Hematopoietic multipotent progenitor cell treated with erythropoietin and hydrocortisone succinate and interleukin-3 and kit ligand, for 4 days (in vitro differentiated cells): ENCODE results near the gene RAD51B.

Experiments
- DNase-seq: peaks from one replicate; pipeline ENCODE4 v3.0.0-alpha.2; 2015

Gene RAD51B

GRCh38 chr14:67908052-67908754, 88.6 kb downstream of the RAD51B start:
- no peak for DNase-seq

DNA sequence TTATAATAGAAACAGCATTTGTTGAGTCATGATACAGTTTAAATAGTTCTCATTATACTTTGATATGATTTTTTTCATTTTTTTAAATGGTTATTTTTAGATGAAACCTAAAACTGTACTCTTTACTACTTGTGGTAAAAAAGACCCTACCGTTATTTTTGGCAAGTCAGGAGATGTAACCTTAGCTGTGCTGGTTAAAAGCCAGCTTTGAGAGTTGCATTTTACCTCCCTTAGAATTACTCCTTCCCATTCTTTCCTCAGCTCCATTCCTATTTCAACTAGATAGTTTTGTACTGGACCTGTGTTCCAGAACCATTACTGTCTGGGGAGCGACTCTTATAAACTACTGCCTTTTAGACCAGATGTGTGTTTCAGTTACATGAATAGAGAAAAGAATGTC, 92.0 kb downstream of the RAD51B start:
- DNase-seq = no peak

DNA sequence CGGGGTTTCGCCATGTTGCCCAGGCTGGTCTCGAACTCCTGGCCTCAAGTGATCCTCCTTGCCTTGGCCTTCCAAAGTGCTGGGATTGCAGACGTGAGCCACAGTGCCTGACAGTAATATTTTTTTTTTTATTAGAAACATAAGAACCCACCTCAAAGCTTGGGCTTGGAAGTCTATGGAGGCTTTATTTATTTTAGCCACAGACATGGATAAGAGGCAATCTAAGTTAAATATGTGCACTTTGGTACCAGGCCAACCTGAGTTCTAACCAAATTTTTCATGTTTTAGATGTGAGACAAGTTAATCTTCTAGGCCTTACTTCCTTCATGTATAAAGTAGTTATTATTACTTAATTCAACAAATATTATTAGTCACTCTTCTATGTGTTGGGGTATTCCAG, 96.9 kb downstream of the RAD51B start:
- no peak for DNase-seq

GRCh38 chr14:67917006-67917405, 97.4 kb downstream of the RAD51B start:
- DNase-seq = no peak

DNA sequence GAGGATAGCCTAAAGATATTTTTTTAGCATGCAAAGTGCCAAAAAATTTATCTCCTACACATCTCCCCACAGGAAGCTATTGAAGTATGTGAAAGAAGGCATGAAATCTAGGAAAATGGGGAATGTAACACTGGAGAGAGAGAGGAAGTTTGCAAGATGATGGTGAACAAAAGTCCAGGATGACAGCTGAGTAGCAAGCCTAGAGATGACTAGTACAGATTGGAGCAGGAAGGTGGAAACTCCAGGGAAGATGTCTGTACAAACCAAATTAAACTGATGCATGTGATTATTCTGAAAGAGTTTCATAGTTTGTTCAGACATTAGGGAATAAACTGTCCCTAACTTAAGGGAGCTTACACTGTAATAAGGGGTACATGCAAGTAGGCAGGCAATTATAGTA, 99.3 kb downstream of the RAD51B start:
- DNase-seq = no peak

DNA sequence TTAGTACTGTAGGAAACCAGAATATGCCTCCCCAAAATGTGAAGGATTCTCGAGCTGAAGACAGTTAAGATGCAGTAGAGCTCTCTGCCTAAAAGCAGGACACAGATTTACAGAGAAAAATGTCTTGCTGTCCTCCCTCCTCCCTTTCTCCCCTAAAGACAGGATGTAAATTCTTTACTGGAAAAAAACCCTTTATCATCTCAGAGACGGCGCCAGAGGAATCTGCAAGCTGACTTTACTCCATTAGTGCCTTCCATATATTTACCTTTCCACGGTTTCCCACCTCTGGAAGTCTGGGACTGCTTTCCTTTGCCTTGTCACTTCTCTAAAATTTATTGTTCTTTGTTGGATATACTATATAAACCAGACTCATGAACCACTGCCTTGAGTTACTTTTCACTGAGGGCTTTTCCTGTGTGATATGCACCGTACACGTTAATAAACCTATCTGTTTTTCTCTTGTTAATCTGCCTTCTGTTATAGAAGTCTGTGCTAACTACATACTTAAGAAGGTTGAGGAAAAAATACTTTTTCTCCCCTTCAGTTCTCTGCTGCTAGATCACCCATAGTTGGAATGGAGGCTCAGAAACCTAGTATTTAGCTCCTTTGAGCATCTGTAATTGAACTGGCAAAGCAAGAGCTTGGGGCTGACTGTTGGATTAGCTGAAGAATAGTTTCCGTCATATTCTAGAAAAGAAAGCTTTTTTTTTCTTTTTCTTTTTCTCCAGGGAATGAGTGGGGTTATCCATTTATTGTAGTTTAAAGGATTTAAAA, 99.9 kb downstream of the RAD51B start:
- DNase-seq = no peak

DNA sequence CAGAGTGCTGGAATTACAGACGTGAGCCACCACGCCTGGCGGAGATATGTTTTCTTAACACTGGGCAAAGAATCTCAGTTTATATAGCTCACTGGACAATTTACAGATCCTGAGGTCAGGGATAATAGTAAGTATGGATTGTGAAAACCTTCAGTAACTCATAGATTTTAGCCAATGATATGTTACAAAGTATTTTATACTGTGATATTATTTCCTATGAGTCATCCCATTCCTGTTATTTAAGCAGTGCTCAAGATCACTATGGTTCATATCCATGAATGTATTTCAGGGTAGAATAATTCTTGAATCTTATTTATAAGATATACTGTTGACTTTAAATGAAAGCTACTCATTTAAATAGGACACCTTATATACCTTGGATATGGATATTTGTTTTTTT, 107.2 kb downstream of the RAD51B start:
- no peak for DNase-seq

DNA sequence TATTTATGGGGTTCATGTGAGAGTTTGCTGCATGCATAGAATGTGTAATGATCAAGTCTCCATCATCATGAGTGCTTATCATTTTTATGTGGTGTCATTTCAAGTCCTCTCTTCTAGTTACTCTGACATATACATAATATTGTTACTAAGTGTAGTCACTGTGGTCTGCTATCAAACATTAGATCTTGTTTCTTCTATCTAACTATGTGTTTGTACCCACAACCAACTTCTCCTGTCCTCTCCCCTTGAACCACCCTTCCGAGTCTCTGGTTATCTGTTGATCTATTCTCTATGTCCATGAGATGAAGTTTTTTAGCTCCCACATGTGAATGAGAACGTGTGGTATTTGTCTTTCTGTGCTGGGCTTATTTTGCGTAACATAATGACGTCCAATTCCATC, 107.7 kb downstream of the RAD51B start:
- DNase-seq = peak; percentile 62

GRCh38 chr14:67928375-67928774, 108.8 kb downstream of the RAD51B start:
- DNase-seq = no peak

DNA sequence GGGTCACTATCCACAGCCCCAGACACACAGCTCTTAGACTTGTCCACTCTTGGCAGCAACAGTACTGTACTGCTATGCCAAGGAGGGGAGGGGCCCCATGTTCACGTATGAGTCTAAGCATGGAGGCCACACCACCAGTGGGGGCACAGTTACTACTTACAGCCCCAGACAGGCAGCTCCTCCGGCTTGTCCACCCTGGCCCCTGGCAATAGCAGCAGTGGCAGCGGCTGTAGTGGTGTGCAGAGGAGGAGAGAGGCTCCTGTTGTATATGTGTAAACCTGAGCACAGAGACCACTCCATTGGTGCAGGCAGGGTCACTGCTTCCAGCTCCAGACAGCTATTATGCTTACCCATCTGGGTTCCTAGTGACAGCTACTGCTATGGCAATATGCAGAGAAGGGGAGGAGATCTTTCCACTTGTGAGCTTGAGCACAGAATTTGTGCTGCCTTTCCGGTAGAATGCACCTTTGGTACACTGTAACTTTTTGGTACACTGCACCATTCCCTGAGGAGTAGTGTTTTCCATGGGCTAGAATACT, 113.2 kb downstream of the RAD51B start:
- DNase-seq = no peak

DNA sequence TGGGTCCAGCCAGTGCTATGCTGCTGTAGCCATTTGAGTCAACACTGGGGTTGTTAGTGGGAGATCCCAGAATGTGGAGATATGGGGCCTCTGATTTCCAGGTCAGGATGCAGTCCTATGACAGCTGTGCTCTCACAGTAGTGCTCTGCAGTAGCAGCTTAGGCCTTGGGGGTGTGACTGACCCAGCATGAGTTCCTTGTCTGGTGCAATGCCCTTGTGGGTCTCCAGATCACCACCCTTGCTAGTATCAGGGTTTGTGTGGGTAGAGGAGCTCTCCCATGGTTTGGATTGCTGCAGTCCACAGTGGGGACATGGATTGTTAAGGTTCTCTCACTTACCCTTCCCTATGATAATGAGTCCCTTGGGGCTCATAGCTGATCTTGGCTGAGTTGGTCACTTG, 113.7 kb downstream of the RAD51B start:
- DNase-seq = no peak

GRCh38 chr14:67934087-67934486, 114.5 kb downstream of the RAD51B start:
- peak; percentile 92 for DNase-seq

DNA sequence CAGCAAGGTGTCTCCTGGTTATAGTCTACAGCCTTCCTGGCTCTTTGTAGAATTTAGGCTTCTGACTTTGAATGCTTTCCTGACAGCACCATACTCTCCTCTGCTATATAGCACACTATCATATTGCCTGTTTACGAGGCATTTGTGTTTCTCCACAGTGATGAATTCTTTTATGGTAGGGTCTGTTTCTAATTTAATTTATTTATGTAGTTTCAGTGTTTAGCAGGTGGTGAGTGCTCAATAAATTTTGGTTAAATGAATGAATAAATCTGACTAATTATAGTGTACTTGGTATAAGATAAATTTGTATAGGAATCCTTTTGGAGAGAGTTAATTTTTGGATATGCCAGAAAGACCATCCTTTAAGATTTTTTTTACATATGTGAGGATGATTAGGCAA, 115.3 kb downstream of the RAD51B start:
- no peak for DNase-seq

DNA sequence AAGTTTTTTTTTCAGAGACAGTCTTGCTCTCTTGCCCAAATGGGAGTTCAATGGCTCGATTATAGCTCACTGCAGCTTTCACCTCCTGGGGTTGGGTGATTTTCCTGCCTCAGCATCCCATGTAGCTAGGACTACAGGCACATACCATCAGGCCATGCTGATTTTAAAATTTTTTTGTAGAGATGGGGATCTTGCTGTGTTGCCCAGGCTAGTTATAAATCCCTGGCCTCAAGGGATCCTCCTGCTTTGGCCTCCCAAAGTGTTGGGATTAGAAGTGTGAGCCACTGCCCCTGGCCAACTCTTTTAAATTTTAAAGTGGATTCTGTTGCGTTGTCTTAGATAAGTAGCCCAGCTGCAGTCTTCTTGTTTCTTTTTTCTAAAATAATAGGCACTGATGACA, 115.8 kb downstream of the RAD51B start:
- no peak for DNase-seq

DNA sequence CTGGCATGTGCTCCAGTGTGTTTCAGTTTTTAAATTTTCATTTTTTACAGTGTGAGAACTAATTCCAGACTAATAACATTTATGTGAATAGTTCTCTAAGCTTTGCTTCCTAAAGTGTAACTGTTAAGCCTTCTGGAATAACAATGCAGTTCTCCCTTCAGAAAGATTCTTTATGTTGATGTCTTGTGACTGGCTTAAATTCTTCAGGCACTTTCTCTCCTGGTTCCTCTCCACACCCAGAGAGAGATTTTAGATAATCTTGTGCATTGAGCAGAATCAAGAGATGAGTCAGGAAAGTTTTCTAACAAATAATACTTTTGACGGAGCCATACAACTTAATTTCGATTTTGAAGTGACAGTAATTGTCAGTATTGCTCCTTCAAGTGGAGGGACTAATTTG, 118.5 kb downstream of the RAD51B start:
- DNase-seq = no peak

DNA sequence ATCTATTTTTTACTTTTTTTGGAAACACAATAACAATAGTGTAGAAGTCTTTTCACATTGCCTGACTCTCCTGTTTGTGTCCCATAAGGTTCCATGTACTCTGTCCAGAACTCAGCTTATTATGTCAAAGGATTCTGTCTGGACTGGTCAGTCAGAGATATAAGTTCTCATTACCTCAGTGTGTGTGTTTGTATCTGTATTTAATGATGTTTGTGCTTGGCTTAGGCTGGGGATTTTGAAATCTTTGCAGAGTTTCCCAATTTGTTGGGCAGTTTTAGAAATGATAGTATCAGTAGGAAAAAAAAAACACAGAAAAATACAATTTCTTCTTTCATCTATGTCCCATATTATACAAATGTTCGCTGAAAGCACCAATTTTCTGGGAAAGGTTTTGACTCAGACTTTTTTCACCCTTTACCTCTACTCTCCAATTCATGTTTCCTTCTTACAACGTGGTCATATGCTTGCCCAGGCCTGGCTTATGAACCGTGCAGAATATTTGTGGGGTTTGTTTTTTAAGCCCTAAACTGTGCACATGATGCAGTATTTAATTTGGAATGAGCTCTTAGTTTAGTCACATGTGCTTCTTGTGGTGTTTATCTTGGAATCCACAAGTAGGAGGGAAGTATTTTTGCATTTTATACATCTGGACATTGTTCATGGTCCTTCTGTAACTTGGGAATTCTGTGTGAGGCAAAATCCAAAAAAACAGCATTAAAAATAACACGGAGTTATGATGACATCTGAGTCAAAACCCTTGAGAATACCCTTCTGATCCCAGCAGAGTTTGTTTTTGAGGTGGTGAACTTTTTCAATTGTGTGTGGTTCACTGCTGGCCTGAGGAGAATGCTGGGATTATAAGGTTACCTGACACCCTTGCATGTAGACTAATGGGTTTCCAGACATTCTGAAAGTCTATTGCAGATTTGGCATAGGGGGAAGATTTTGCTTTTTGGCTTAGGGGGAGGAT, 121.2 kb downstream of the RAD51B start:
- DNase-seq = peak; percentile 28

DNA sequence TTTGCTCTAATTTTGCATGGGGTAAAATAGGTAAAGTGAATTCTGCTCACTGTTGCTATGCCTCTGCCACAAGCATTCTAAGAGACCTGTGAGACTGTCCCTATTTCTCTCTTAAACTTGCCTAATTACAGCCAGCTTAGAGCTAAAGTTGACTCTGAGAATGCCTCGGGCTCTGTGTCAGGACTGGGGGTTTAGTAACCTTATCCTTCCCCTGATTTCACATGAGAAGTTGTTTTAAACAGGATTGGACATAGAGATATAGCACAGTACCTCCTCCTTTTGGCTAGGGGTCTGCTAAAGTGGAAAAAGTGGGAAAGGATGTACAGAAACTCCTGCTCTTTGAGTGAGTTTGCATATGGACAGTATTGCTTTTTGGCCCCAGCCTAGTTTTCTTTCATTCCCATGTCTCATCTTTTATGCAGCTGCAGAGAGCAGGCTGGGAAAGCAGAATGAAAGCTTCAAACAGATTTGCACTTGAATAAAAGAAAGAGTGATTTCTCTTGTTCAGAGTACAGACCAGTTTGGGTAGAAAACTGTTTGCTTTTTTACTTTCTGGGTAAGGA, 122.0 kb downstream of the RAD51B start:
- DNase-seq = no peak

DNA sequence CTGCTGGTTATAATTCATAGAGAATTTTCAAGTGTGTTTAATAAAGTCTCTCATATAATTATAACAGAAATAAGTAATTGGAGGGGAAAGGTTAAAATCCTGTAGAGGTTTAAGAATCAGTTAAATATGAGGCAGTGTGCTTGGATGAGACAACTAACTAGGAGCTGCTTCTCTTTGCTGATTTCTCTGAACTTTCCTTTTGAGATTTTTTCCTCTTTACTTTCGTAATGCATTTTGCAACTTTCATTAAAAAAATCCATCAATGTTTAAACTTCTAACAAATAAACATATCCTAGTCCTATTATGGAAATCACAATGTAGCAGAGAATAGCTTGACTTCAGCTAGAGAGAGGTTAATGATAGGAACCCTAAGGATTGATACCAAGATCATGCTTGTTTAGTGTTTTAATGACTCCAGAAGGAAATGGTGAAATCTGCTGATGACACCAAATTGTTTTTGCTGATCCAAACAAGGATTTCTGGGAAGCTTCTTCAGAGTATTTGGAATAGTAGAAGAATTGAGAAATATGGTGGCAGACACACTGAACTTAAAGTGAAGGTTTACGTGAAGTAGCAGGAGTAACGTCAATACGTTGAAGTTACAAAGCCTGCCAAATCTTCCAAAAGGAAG, 122.6 kb downstream of the RAD51B start:
- DNase-seq = no peak

DNA sequence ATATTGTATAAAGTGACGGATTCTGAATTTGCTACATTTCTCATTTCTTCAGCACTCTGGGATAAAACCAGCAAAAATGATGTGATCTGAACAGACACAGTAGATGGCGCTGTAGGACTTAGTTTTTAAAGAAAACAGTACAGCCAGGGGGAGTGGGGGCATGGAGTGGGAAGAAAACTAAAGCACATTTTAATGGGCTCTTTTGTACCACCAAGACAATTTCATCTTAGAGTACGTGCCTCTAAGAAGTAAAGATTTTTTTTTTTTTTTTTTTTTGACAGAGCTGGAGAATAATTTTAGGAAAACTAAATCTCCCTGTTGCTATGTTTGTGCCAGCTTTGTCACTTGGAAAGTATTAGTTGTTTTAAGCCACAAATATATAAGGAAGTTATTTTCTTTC, 124.4 kb downstream of the RAD51B start:
- peak; percentile 94 for DNase-seq

- DNase-seq = no peak
Observed at GRCh38 chr14:67944605-67945004, 125.0 kb downstream of the RAD51B start.

DNA sequence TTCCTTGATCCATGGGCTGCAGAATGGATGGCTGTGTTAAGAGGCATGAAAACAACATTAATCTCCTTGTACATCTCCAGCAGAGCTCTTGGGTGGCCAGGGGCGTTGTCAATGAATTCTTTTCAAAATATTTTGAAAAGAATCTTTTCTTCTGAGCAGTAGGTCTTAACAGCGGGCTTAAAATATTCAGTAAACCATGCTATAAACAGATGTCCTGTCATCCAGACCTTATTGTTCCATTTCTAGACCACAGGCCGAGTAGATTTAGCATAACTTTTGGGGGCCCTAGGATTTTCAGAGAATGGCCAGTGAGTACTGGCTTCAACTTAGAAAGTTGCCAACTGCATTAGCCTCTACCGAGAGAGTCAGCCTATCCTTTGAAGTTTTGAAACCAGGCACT, 130.2 kb downstream of the RAD51B start:
- DNase-seq = no peak

DNA sequence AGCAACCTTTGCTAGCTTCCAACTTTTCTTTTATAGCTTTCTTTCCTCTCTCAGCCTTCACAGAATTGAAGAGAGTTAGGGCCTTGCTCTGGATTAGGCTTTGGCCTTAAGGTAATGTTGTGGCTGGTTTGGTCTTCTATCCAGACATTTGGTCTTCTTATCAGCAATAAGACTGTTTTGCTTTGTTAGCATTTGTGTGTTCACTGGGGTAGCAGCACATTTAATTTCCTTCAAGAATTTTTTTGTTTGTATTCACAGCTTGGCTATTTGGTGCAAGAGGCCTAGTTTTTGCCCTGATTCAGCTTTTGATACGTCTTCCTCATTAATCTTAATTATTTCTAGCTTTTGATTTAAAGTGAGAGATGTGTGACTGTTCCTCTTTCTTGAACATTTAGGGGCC, 130.8 kb downstream of the RAD51B start:
- DNase-seq = no peak
